Sigmoid colon (tissue), 7 donors: ENCODE measurements around the gene TAS1R3. TPM values are rescaled to one million over a fixed set of nuclear protein-coding genes. Genes with fewer than 3 reads are reported as not detected.

Experiments
- DNase-seq: peaks from one replicate; pipeline ENCODE4 v3.0.0-alpha.2; 2019
- H3K27ac ChIP-seq, 4 donors: fragments of 200-600 bp; sonication (generic); one replicate each; pipeline ENCODE4 v1.5.1; 2016 to 2019; ENCODE audit warnings: mild to moderate bottlenecking in 1 of 4
- H3K27me3 ChIP-seq, 3 donors: fragments of 200-600 bp; sonication (generic); one replicate each; pipeline ENCODE4 v1.5.1; 2019; ENCODE audit warnings: mild to moderate bottlenecking in 1 of 3
- H3K36me3 ChIP-seq, 4 donors: fragments of 200-600 bp; sonication (generic); one replicate each; pipeline ENCODE4 v1.5.1; 2016 to 2019
- H3K4me1 ChIP-seq, 4 donors: fragments of 200-600 bp; sonication (generic); one replicate each; pipeline ENCODE4 v1.5.1; 2017 to 2019
- H3K4me3 ChIP-seq, 4 donors: fragments of 200-600 bp; sonication (generic); one replicate each; pipeline ENCODE4 v1.5.1; 2017 to 2019; ENCODE audit warnings: mild to moderate bottlenecking in 2 of 4, moderate library complexity in 1 of 4
- H3K9me3 ChIP-seq, 4 donors: fragments of 200-600 bp in 3 of 4; sonication (generic) in 3 of 4; one replicate each; pipeline versions ENCODE4 v1.5.1 to v1.6.1; 2013 to 2019
- CTCF ChIP-seq, 4 experiments: fragments of 450-650 bp in 3 of 4; fragments of 200-600 bp in 1 of 4; IDR thresholded peaks; one replicate each; pipeline ENCODE4 v1.5.1; 2016 to 2019; ENCODE audit warnings: antibody characterized with exemption in 4 of 4, mild to moderate bottlenecking in 3 of 4, moderate library complexity in 2 of 4
- EP300 ChIP-seq, 4 donors: sonication (generic); formaldehyde crosslinking; IDR thresholded peaks; one replicate each; pipeline ENCODE4 v1.6.1; 2017; ENCODE audit warnings: antibody characterized with exemption in 4 of 4
- POLR2A ChIP-seq, 2 donors: fragments of 450-650 bp; IDR thresholded peaks; one replicate each; pipeline ENCODE4 v1.6.1; 2016; ENCODE audit warnings: antibody characterized with exemption in 2 of 2, mild to moderate bottlenecking in 2 of 2, moderate library complexity in 2 of 2
- POLR2AphosphoS5 ChIP-seq, 4 donors: sonication (generic); formaldehyde crosslinking; IDR thresholded peaks; one replicate each; pipeline ENCODE4 v1.6.1; 2017; ENCODE audit warnings: antibody characterized with exemption in 4 of 4
- WGBS, 2 donors: extraction: QIAGEN DNeasy Blood & Tissue Kit; methylation state at CpG; one replicate each; pipeline ENCODE4 v1.1.7; 2013; 5-methylcytosine and 5-hydroxymethylcytosine counted together
- intact Hi-C: fragments of 100-400 bp; cut with DNase I; formaldehyde crosslinking; loops from one replicate; pipeline ENCODE4 v1.15.1; 2023
- polyA plus RNA-seq, 3 donors: library from polyadenylated mRNA; stranded (reverse); fragments of 200-250 nt; gene quantifications; one replicate each; pipeline ENCODE4 v1.2.3, GENCODE V29; 2013
- total RNA-seq, 4 donors: library from RNA; depleted of rRNA; stranded (reverse); fragments of >200 nt; gene quantifications; one replicate each; pipeline ENCODE4 v1.1.0, GENCODE V29; 2016
- donor health status: healthy with polysubstance abuse.
- donor health status: Bipolar disorder and iron deficiency.
- donor health status: healthy.

Gene TAS1R3
- total and polyA plus RNA-seq, 7 donors: 0.60 to 0.64 TPM; not detected in 5

DNA sequence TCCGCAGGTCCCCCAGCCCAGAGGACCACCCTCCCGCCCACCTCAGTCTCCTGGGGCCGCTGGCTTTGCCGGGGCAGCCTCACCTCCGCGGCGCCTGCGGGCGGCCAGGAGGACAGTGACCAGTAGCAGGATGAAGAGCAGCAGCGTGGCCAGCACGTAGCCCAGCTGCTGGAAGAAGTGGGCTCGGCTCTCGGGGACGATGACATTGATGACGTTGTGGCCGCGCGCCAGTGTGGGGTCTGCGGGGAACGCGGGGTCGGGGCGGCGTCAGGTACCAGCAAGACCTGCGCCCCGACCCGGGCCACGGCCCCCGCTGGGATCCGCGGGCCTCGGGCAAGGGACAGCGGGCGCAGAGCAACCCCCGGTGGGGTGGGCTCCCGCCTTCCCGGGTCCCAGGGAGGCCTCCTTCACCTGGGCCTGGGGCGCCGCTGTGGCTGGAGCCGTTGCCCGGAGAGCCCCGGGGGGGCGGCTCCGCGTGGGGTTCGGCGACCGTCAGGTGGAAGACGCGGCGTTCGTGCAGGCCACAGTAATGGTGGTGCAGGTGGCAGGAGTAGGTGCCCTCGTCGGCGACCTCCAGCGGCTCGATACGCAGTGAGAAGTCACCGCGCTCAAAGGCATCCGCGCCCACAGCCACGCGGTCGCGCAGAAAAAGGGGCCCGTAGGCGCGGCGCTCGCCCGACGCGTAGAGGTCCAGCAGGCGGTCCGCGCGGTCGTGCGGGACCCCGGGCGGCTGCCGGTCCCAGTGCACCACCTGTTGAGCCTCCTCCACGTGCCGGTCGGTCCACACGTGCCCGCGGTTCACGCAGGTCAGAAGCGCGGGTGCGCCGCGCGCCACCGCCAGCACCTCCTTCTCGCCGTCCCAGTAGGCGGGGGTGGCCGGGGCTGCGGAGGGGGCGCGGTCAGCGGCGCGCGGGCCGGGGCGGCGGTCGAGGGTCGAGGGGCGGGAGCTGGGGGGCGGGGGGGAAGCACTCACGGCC is 23.5 kb downstream of the TAS1R3 start:
- peaks cover 0 to 72% (median 62%) of the 10 kb centered on the region in 4 donors for H3K4me1 ChIP-seq
- H3K36me3 ChIP-seq: peaks cover 7 to 22% (median 11%) of the 10 kb centered on the region in 4 donors
- H3K9me3 ChIP-seq: no peaks in the 10 kb centered on the region
- H3K27me3 ChIP-seq: no peaks in the 10 kb centered on the region
- TF ChIP-seq POLR2A (IDR thresholded peaks at IDR 0.05) (no peak), CTCF (IDR thresholded peaks at IDR 0.05) (no peak), POLR2AphosphoS5 (IDR thresholded peaks at IDR 0.05) (no peak), EP300 (IDR thresholded peaks at IDR 0.05) (no peak)
- peak overlapping the region; percentile 61 to 95 (median 94) for H3K27ac ChIP-seq
- 35 to 52% methylated on average over 116 of the region's 116 CpGs for WGBS, 2 donors
- peak overlapping the region in 3 of 4 donors; percentile 27 to 69 (median 65) for H3K4me3 ChIP-seq
- intact Hi-C loops: no loop called here
- no peak for DNase-seq

- DNase-seq: no peak
- peaks cover 7 to 22% (median 11%) of the 10 kb centered on the region in 4 donors for H3K36me3 ChIP-seq
- H3K27me3 ChIP-seq: no peaks in the 10 kb centered on the region
- 9 to 11% methylated on average over 52 of the region's 52 CpGs for WGBS, 2 donors
- intact Hi-C loops: no loop called here
- no peaks in the 10 kb centered on the region for H3K9me3 ChIP-seq
- TF ChIP-seq CTCF (IDR thresholded peaks at IDR 0.05): no peak
- no peak for TF ChIP-seq EP300 (IDR thresholded peaks at IDR 0.05)
- TF ChIP-seq POLR2A (IDR thresholded peaks at IDR 0.05): no peak
- TF ChIP-seq POLR2AphosphoS5 (IDR thresholded peaks at IDR 0.05): no peak
- peak overlapping the region; percentile 14 to 69 (median 46) for H3K4me3 ChIP-seq
- H3K27ac ChIP-seq: peak overlapping the region; percentile 61 to 95 (median 94)
- H3K4me1 ChIP-seq: peaks cover 0 to 81% (median 71%) of the 10 kb centered on the region in 4 donors
These were observed 24.3 kb downstream of the TAS1R3 start for GRCh38 chr1:1355416-1355815.

DNA sequence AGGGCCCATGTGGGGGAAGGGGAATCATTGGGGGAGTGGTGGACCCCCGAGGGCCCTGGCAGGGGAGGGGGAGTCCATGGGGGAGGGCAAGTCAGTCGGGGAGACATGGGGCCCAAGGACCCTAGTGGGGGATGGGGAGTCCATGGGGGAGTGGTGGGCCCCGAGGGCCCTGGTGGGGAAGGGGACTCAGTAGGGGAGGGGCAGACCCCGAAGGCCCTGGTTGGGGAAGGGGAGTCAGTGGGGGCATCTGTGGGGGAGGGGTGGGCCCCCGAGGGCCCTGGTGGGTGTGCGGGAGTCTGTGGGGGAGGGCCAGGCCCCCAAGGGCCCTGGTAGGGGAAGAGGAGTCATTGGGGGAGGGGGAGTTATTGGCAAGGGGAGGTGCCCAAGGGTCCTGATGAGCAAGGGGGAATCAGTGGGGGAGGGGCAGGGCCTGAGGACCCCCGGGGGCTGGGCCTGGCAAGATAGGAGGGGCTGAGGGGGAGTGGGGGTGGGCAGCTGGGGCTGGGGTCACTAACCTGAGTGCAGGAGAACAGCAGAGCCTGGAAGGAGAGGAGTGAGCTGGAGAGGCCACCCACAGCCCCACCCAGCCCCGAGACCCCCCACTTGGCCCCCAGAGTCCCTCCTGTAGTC is 25.2 kb downstream of the TAS1R3 start:
- H3K4me1 ChIP-seq: peaks cover 0 to 89% (median 78%) of the 10 kb centered on the region in 4 donors
- WGBS, 2 donors: 19 to 47% methylated on average over 8 of the region's 8 CpGs
- H3K27me3 ChIP-seq: no peaks in the 10 kb centered on the region
- no peaks in the 10 kb centered on the region for H3K9me3 ChIP-seq
- intact Hi-C loops: no loop called here
- no peak for DNase-seq
- peak overlapping the region; percentile 65 to 76 (median 68) for H3K4me3 ChIP-seq
- H3K36me3 ChIP-seq: peaks cover 7 to 22% (median 11%) of the 10 kb centered on the region in 4 donors
- H3K27ac ChIP-seq: peak overlapping the region; percentile 86 to 95 (median 94)
- TF ChIP-seq CTCF (IDR thresholded peaks at IDR 0.05): no peak
- TF ChIP-seq EP300 (IDR thresholded peaks at IDR 0.05): no peak
- TF ChIP-seq POLR2A (IDR thresholded peaks at IDR 0.05): no peak
- TF ChIP-seq POLR2AphosphoS5 (IDR thresholded peaks at IDR 0.05): no peak

- peak overlapping the region; percentile 65 to 76 (median 68) for H3K4me3 ChIP-seq
- no peak for DNase-seq
- 38 to 57% methylated on average over 26 of the region's 26 CpGs for WGBS, 2 donors
- H3K9me3 ChIP-seq: no peaks in the 10 kb centered on the region
- H3K27ac ChIP-seq: peak overlapping the region; percentile 86 to 95 (median 94)
- no peaks in the 10 kb centered on the region for H3K27me3 ChIP-seq
- H3K36me3 ChIP-seq: peaks cover 7 to 22% (median 11%) of the 10 kb centered on the region in 4 donors
- intact Hi-C loops: no loop called here
- TF ChIP-seq POLR2A (IDR thresholded peaks at IDR 0.05): no peak
- TF ChIP-seq CTCF (IDR thresholded peaks at IDR 0.05): no peak
- TF ChIP-seq EP300 (IDR thresholded peaks at IDR 0.05): no peak
- no peak for TF ChIP-seq POLR2AphosphoS5 (IDR thresholded peaks at IDR 0.05)
- peaks cover 0 to 89% (median 78%) of the 10 kb centered on the region in 4 donors for H3K4me1 ChIP-seq
These were observed 25.8 kb downstream of the TAS1R3 start for GRCh38 chr1:1356796-1357401.
